ENCODE results near the gene GALNT9. TPM values are rescaled to one million over a fixed set of nuclear protein-coding genes. Genes with fewer than 3 reads are reported as not detected.

Gene GALNT9
- total and polyA plus RNA-seq, 2 experiments from 2014 or later = 3.9 to 4.7 TPM

DNA sequence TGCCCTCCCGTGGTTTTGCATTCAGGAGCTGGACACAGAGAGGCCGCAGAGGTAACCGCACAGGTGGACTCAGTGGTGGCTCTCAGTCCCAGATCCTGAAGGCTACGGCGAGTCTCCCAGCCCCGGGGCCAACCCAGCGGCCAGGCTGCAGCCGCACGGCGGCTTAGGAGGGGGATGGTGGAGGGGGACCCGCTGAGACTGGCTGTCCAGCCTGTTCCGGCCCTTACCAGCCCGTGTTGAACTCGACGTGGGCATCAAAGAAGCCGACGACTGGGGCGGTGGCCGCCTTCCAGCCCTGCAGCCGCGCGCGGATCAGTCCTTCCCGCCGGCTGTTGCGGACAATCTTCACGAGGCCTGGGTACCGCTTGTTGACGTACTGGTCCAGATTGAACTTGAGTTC lies 68.7 kb downstream of the GALNT9 start:
- TF ChIP-seq, protein P1, sequence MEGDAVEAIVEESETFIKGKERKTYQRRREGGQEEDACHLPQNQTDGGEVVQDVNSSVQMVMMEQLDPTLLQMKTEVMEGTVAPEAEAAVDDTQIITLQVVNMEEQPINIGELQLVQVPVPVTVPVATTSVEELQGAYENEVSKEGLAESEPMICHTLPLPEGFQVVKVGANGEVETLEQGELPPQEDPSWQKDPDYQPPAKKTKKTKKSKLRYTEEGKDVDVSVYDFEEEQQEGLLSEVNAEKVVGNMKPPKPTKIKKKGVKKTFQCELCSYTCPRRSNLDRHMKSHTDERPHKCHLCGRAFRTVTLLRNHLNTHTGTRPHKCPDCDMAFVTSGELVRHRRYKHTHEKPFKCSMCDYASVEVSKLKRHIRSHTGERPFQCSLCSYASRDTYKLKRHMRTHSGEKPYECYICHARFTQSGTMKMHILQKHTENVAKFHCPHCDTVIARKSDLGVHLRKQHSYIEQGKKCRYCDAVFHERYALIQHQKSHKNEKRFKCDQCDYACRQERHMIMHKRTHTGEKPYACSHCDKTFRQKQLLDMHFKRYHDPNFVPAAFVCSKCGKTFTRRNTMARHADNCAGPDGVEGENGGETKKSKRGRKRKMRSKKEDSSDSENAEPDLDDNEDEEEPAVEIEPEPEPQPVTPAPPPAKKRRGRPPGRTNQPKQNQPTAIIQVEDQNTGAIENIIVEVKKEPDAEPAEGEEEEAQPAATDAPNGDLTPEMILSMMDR (IDR thresholded peaks at IDR 0.05; ENCODE audit: poor library complexity) = no peak
- TF ChIP-seq EZH2phosphoT487 (IDR thresholded peaks at IDR 0.05; ENCODE audit: low read depth, severe bottlenecking, unreplicated experiment) = no peak
- TF ChIP-seq EZH2 (IDR thresholded peaks at IDR 0.05; ENCODE audit: borderline replicate concordance) = no peak
- no peak overlapping the region for H3K4me2 ChIP-seq
- no peaks in the 10 kb centered on the region for H3K79me2 ChIP-seq
- no peak overlapping the region for H2AFZ ChIP-seq
- no peak for DNase-seq (ENCODE audit: low spot score)
- H4K20me1 ChIP-seq (ENCODE audit: insufficient read depth, poor library complexity, severe bottlenecking) = no peaks in the 10 kb centered on the region
- no peaks in the 10 kb centered on the region for H3K36me3 ChIP-seq (replicated peaks; ENCODE audit: insufficient read depth, low read depth)
- no peak overlapping the region for H3K27ac ChIP-seq
- no peaks in the 10 kb centered on the region for H3K4me1 ChIP-seq (ENCODE audit: insufficient read depth)
- H3K4me3 ChIP-seq = no peak overlapping the region
- H3K9me2 ChIP-seq (replicated peaks; ENCODE audit: insufficient read depth) = no peaks in the 10 kb centered on the region
- H3K27me3 ChIP-seq = peaks cover 5% of the 10 kb centered on the region
- H3K9me3 ChIP-seq (ENCODE audit: low read depth) = no peaks in the 10 kb centered on the region
- 91% methylated on average over 14 of the region's 29 CpGs for WGBS (ENCODE audit: low lambda C conversion rate, missing lambda C conversion rate)

GRCh38 chr12:132259872-132260695 lies 69.3 kb downstream of the GALNT9 start:
- Histone ChIP-seq H3K27me3 (peaks cover 9% of the 10 kb centered on the region), H3K79me2 (no peaks in the 10 kb centered on the region), H3K9me3 (ENCODE audit: low read depth) (no peaks in the 10 kb centered on the region), H3K4me2 (no peak overlapping the region), H4K20me1 (ENCODE audit: insufficient read depth, poor library complexity, severe bottlenecking) (no peaks in the 10 kb centered on the region), H3K27ac (no peak overlapping the region), H2AFZ (no peak overlapping the region), H3K36me3 (replicated peaks; ENCODE audit: insufficient read depth, low read depth) (no peaks in the 10 kb centered on the region), H3K4me3 (no peak overlapping the region), H3K4me1 (ENCODE audit: insufficient read depth) (no peaks in the 10 kb centered on the region), H3K9me2 (replicated peaks; ENCODE audit: insufficient read depth) (no peaks in the 10 kb centered on the region)
- WGBS (ENCODE audit: low lambda C conversion rate, missing lambda C conversion rate) = 78% methylated on average over 17 of the region's 25 CpGs
- TF ChIP-seq EZH2phosphoT487 (IDR thresholded peaks at IDR 0.05; ENCODE audit: low read depth, severe bottlenecking, unreplicated experiment) (no peak), EZH2 (IDR thresholded peaks at IDR 0.05; ENCODE audit: borderline replicate concordance) (no peak)
- TF ChIP-seq, protein P1 (IDR thresholded peaks at IDR 0.05; ENCODE audit: poor library complexity) = no peak
- DNase-seq (ENCODE audit: low spot score) = no peak

DNA sequence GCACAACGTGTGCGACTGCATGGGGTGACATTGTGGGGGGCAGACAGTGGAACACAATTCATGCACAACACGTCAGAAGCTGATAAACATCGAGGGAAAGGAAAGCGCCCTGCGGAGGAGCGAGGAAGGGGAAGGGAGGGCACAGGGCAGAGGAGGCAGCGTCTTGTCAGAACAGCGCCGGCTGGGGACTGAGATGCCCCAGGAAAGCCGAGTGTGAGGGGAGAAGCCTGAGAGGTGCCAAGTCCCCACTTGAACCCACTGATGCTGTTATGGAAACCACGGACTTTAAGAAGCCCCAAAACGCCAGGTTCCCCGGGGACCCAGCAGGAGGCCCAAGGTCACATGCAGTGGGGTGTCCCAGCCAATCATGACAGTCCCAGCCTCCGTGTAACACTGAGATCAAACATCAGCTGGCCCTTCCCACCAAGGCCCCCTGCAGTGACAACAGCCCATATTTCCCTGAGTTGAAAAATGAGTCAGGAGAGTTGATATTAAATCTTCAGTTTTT lies 70.0 kb downstream of the GALNT9 start:
- Histone ChIP-seq H3K36me3 (replicated peaks; ENCODE audit: insufficient read depth, low read depth) (no peaks in the 10 kb centered on the region), H3K27me3 (peaks cover 15% of the 10 kb centered on the region), H4K20me1 (ENCODE audit: insufficient read depth, poor library complexity, severe bottlenecking) (no peaks in the 10 kb centered on the region), H3K79me2 (no peaks in the 10 kb centered on the region), H2AFZ (no peak overlapping the region), H3K4me3 (no peak overlapping the region), H3K27ac (no peak overlapping the region), H3K9me3 (ENCODE audit: low read depth) (no peaks in the 10 kb centered on the region), H3K4me2 (no peak overlapping the region), H3K4me1 (ENCODE audit: insufficient read depth) (no peaks in the 10 kb centered on the region), H3K9me2 (replicated peaks; ENCODE audit: insufficient read depth) (no peaks in the 10 kb centered on the region)
- 70% methylated on average over 15 of the region's 15 CpGs for WGBS (ENCODE audit: low lambda C conversion rate, missing lambda C conversion rate)
- no peak for DNase-seq (ENCODE audit: low spot score)
- no peak for TF ChIP-seq EZH2phosphoT487 (IDR thresholded peaks at IDR 0.05; ENCODE audit: low read depth, severe bottlenecking, unreplicated experiment)
- no peak for TF ChIP-seq EZH2 (IDR thresholded peaks at IDR 0.05; ENCODE audit: borderline replicate concordance)
- TF ChIP-seq, protein P1 (IDR thresholded peaks at IDR 0.05; ENCODE audit: poor library complexity) = no peak

Measured in hepatocyte (in vitro differentiated cells).